H1 (cell line): ENCODE results near the gene ATG4D. TPM values are rescaled to one million over a fixed set of nuclear protein-coding genes. Genes with fewer than 3 reads are reported as not detected.

Source experiments
- CTCF ChIA-PET: fragments of 300-600 bp; sonication (Branson Sonifier 250); formaldehyde crosslinking; loops from one replicate; lab custom pipeline; 2021; ENCODE audit not compliant: partially characterized antibody; lab: Charles Lee
- POLR2A ChIA-PET: fragments of 300-600 bp; sonication (Branson Sonifier 250); formaldehyde crosslinking; loops from one replicate; lab custom pipeline; 2021; ENCODE audit warnings: inconsistent platforms; ENCODE audit not compliant: partially characterized antibody; lab: Charles Lee
- DNase-seq, 2 experiments: peaks; one replicate each; pipeline versions ENCODE4 v3.0.0 to v3.0.0-alpha.2; 2010 to 2022; ENCODE audit warnings: low spot score in 2 of 2, low read depth in 1 of 2, mixed read lengths in 1 of 2
- FAIRE-seq: peaks from 2 replicates; lab custom pipeline; 2011; peaks lifted over from hg19 to GRCh38; lab: Jason Lieb, UNC
- H2AFZ ChIP-seq: 2 replicates; pipeline ENCODE4 v1.8.1; 2012; ENCODE audit warnings: low read length, inconsistent platforms
- H2AK5ac ChIP-seq: 2 replicates; pipeline ENCODE4 v1.6.1; 2013; ENCODE audit warnings: low read depth, low read length
- H2BK120ac ChIP-seq: replicated peaks from 2 replicates; pipeline ENCODE3; 2013; ENCODE audit warnings: low read depth, low read length, inconsistent platforms
- H2BK12ac ChIP-seq: 2 replicates; pipeline ENCODE4 v1.6.1; 2013; ENCODE audit warnings: low read depth, low read length
- H2BK15ac ChIP-seq: 2 replicates; pipeline ENCODE4 v1.6.1; 2013; ENCODE audit warnings: low read length
- H2BK20ac ChIP-seq: 2 replicates; pipeline ENCODE4 v1.6.1; 2013; ENCODE audit warnings: low read length
- H2BK5ac ChIP-seq: 2 replicates; pipeline ENCODE4 v1.6.1; 2013; ENCODE audit warnings: low read depth, low read length
- H3K14ac ChIP-seq: 2 replicates; pipeline ENCODE4 v1.6.1; 2013; ENCODE audit warnings: inconsistent platforms; ENCODE audit not compliant: insufficient read length
- H3K18ac ChIP-seq: 2 replicates; pipeline ENCODE4 v1.6.1; 2013; ENCODE audit warnings: low read length; ENCODE audit errors: extremely low read depth
- H3K23ac ChIP-seq: 2 replicates; pipeline ENCODE4 v1.6.1; 2013; ENCODE audit warnings: inconsistent platforms; ENCODE audit not compliant: insufficient read length
- H3K23me2 ChIP-seq: 2 replicates; pipeline ENCODE4 v1.6.1; 2013; ENCODE audit warnings: low read depth, low read length
- H3K27ac ChIP-seq: 2 replicates; pipeline ENCODE4 v1.6.1; 2011; ENCODE audit warnings: low read depth, low read length, inconsistent platforms
- H3K27me3 ChIP-seq, 4 experiments: replicated peaks in 1 of 4; 1 replicate in 1 of 4; 2 replicates in 3 of 4; pipeline versions ENCODE4 v1.6.1 to v1.8.1; 2011 to 2013; ENCODE audit warnings: low read length in 3 of 4, mild to moderate bottlenecking in 3 of 4, inconsistent platforms in 2 of 4, mixed read lengths in 2 of 4, moderate library complexity in 1 of 4; ENCODE audit not compliant: control insufficient read depth in 3 of 4, insufficient read depth in 3 of 4; ENCODE audit errors: extremely low read depth in 1 of 4
- H3K36me3 ChIP-seq, 4 experiments: 2 replicates each; pipeline versions ENCODE4 v1.6.1 to v1.8.1; 2011 to 2013; ENCODE audit warnings: mild to moderate bottlenecking in 4 of 4, low read length in 3 of 4, moderate library complexity in 2 of 4, control low read depth in 1 of 4, inconsistent platforms in 1 of 4; ENCODE audit not compliant: insufficient read depth in 4 of 4, control insufficient read depth in 2 of 4
- H3K4ac ChIP-seq: replicated peaks from 2 replicates; pipeline ENCODE3; 2013; ENCODE audit warnings: low read length, low read depth, mixed read lengths, inconsistent platforms; ENCODE audit not compliant: insufficient read length
- H3K4me1 ChIP-seq, 4 experiments: replicated peaks in 1 of 4; 1 replicate in 1 of 4; 2 replicates in 3 of 4; pipeline versions ENCODE4 v1.6.1 to v1.8.1; 2011 to 2013; ENCODE audit warnings: low read length in 3 of 4, inconsistent platforms in 2 of 4, mixed read lengths in 1 of 4; ENCODE audit not compliant: insufficient read depth in 4 of 4, control insufficient read depth in 3 of 4
- H3K4me2 ChIP-seq, 2 experiments: 2 replicates each; pipeline versions ENCODE4 v1.6.1 to v1.8.1; 2011 to 2013; ENCODE audit warnings: low read depth in 2 of 2, low read length in 2 of 2, control low read depth in 1 of 2, inconsistent platforms in 1 of 2, mild to moderate bottlenecking in 1 of 2; ENCODE audit not compliant: insufficient read depth in 1 of 2
- H3K4me3 ChIP-seq, 4 experiments: fragments of 200-600, 300-600 bp in 1 of 4; sonication (generic), shearing (Covaris generic), sonication (Bioruptor Twin) in 1 of 4; 2 replicates each; pipeline versions ENCODE4 v1.5.1 to v1.8.1; 2011 to 2016; ENCODE audit warnings: low read length in 4 of 4, low read depth in 3 of 4, control low read depth in 2 of 4, inconsistent platforms in 2 of 4, mild to moderate bottlenecking in 2 of 4, mixed read lengths in 1 of 4, moderate library complexity in 1 of 4; ENCODE audit not compliant: insufficient read depth in 2 of 4; ENCODE audit errors: extremely low read depth in 1 of 4
- H3K56ac ChIP-seq: replicated peaks from 2 replicates; pipeline ENCODE3; 2013; ENCODE audit warnings: low read depth, mild to moderate bottlenecking, mixed read lengths, low read length, inconsistent platforms; ENCODE audit not compliant: insufficient read length
- H3K79me1 ChIP-seq: 2 replicates; pipeline ENCODE4 v1.6.1; 2013; ENCODE audit warnings: low read depth, low read length, control low read depth
- H3K79me2 ChIP-seq, 2 experiments: 2 replicates each; pipeline versions ENCODE4 v1.6.1 to v1.8.1; 2012 to 2013; ENCODE audit warnings: low read length in 2 of 2, mild to moderate bottlenecking in 2 of 2, inconsistent platforms in 1 of 2; ENCODE audit not compliant: insufficient read depth in 2 of 2, control insufficient read depth in 1 of 2
- H3K9ac ChIP-seq, 4 experiments: replicated peaks in 1 of 4; 1 replicate in 1 of 4; 2 replicates in 3 of 4; pipeline versions ENCODE4 v1.6.1 to v1.8.1; 2011 to 2013; ENCODE audit warnings: low read depth in 3 of 4, low read length in 3 of 4, control low read depth in 2 of 4, mild to moderate bottlenecking in 2 of 4, moderate library complexity in 2 of 4, inconsistent platforms in 1 of 4; ENCODE audit errors: extremely low read depth in 1 of 4
- H3K9me3 ChIP-seq, 2 experiments: 2 replicates each; pipeline versions ENCODE4 v1.6.1 to v1.8.1; 2012 to 2013; ENCODE audit warnings: mild to moderate bottlenecking in 2 of 2, moderate library complexity in 2 of 2, control low read depth in 1 of 2, inconsistent platforms in 1 of 2, low read depth in 1 of 2, low read length in 1 of 2, mixed read lengths in 1 of 2; ENCODE audit not compliant: insufficient read depth in 2 of 2
- H4K20me1 ChIP-seq, 2 experiments: replicated peaks in 1 of 2; 2 replicates each; pipeline versions ENCODE3 to v1.8.1; 2011 to 2013; ENCODE audit warnings: inconsistent platforms in 2 of 2, low read length in 2 of 2, mild to moderate bottlenecking in 1 of 2; ENCODE audit not compliant: insufficient read depth in 2 of 2, control insufficient read depth in 1 of 2
- H4K5ac ChIP-seq: 2 replicates; pipeline ENCODE4 v1.6.1; 2013; ENCODE audit warnings: low read length, low read depth, mixed read lengths, inconsistent platforms; ENCODE audit not compliant: insufficient read length
- H4K8ac ChIP-seq: 2 replicates; pipeline ENCODE4 v1.8.0; 2013; ENCODE audit warnings: mild to moderate bottlenecking, moderate library complexity, low read length, inconsistent platforms; ENCODE audit not compliant: insufficient read depth; ENCODE audit errors: extremely low read depth
- H4K91ac ChIP-seq: replicated peaks from 2 replicates; pipeline ENCODE3; 2013; ENCODE audit warnings: low read length, mixed read lengths, inconsistent platforms; ENCODE audit not compliant: insufficient read length
- CHD1 ChIP-seq: IDR thresholded peaks from 2 replicates; pipeline ENCODE4 v1.6.1; 2012; ENCODE audit warnings: low read depth, low read length, improper control_type of control experiment
- EP300 ChIP-seq, 2 experiments: IDR thresholded peaks; 1 replicate in 1 of 2; 2 replicates in 1 of 2; pipeline ENCODE4 v1.6.1; 2011 to 2012; ENCODE audit warnings: low read depth in 2 of 2, low read length in 2 of 2, mild to moderate bottlenecking in 2 of 2, borderline replicate concordance in 1 of 2, inconsistent platforms in 1 of 2, moderate library complexity in 1 of 2
- FOSL1 ChIP-seq: IDR thresholded peaks from 2 replicates; pipeline ENCODE4 v1.6.1; 2011; ENCODE audit warnings: mild to moderate bottlenecking, low read depth, low read length, moderate library complexity; ENCODE audit not compliant: insufficient read depth
- KDM1A ChIP-seq: fragments of 200-600, 300-600 bp; sonication (generic); IDR thresholded peaks from 2 replicates; pipeline ENCODE4 v1.7.1; 2016; ENCODE audit warnings: mild to moderate bottlenecking, low read length, borderline replicate concordance
- WGBS, 2 experiments: shearing (Covaris generic) in 1 of 2; methylation state at CpG; one replicate each; pipeline versions ENCODE4 v1.1.6 to v1.1.7; 2013 to 2015; ENCODE audit warnings: low lambda C conversion rate in 2 of 2, mixed read lengths in 2 of 2, inconsistent platforms in 1 of 2, low coverage in 1 of 2, missing lambda C conversion rate in 1 of 2; ENCODE audit not compliant: insufficient replicate concordance in 2 of 2, insufficient coverage in 1 of 2, insufficient read length in 1 of 2; ENCODE audit errors: extremely low coverage in 1 of 2, missing lambda C conversion rate in 1 of 2; 5-methylcytosine and 5-hydroxymethylcytosine counted together
- polyA plus RNA-seq, 7 experiments: library from polyadenylated mRNA; depleted of rRNA in 3 of 7; stranded (reverse) in 5 of 7; unstranded in 2 of 7; fragments of >200 nt in 5 of 7; fragments of 200-250 nt in 2 of 7; gene quantifications; 1 replicate in 5 of 7; 2 replicates in 1 of 7; 4 replicates in 1 of 7; pipeline versions ENCODE4 v1.2.1 to v1.2.3, GENCODE V29; 2011 to 2013; ENCODE audit warnings: missing spikeins in 2 of 7, mixed read lengths in 2 of 7
- total RNA-seq: library from RNA; stranded (reverse); fragmentation: NEBNext Ultra II Directional; extraction: Animal tissue kit (Norgen Biotek cat#: 25700); gene quantifications from 2 replicates; pipeline ENCODE4 v1.2.1, GENCODE V29; 2021

The ATG4D gene
- total and polyA plus RNA-seq, 2 of the 8 experiments (the other 6 are each of a cell fraction or from before 2014, with no cell fraction given), result 39.6 to 43.7 TPM

- Histone ChIP-seq H4K5ac (no peak within 1 kb of the TSS), H3K4ac (peak within 1 kb of the TSS; percentile 32), H2BK5ac (no peak within 1 kb of the TSS; the same call in 1 of the 2 replicates), H4K20me1 (peaks cover 2 to 6% of the 10 kb centered on the region in 2 experiments), H3K27ac (no peak within 1 kb of the TSS), H2BK20ac (no peak within 1 kb of the TSS), H4K91ac (no peak within 1 kb of the TSS), H2BK120ac (no peak within 1 kb of the TSS), H3K27me3 (peaks cover 43 to 71% (median 67%) of the 10 kb centered on the region in 4 experiments; a peak in 6 of 7 replicates), H3K23me2 (peaks cover 30% of the 10 kb centered on the region), H2BK12ac (peak within 1 kb of the TSS; percentile 90; the same call in 1 of the 2 replicates), H2AK5ac (no peak within 1 kb of the TSS), H4K8ac (no peak within 1 kb of the TSS), H3K56ac (no peak within 1 kb of the TSS), H3K4me2 (peak within 1 kb of the TSS; percentile 82 to 94), H2BK15ac (no peak within 1 kb of the TSS), H3K18ac (peak within 1 kb of the TSS; percentile 90), H3K14ac (no peak within 1 kb of the TSS), H3K79me1 (no peaks in the 10 kb centered on the region; the same call in 1 of the 2 replicates), H3K4me1 (peaks cover 0 to 29% (median 10%) of the 10 kb centered on the region in 4 experiments; a peak in 5 of 7 replicates), H3K9ac (no peak within 1 kb of the TSS), H3K79me2 (no peaks in the 10 kb centered on the region), H3K23ac (no peak within 1 kb of the TSS), H3K4me3 (peak within 1 kb of the TSS; percentile 67 to 79 (median 78)), H3K36me3 (no peaks in the 10 kb centered on the region), H2AFZ (peak within 1 kb of the TSS; percentile 89), H3K9me3 (no peaks in the 10 kb centered on the region)
- CTCF ChIA-PET, result interaction anchor here (0.9 to 5.6 kb wide), 7 partner anchors 10 to 63 kb away, joined by 3 to 46 read pairs (median 4); no protein-coding TSS in a partner anchor
- FAIRE-seq (no peak), DNase-seq (no peak)
- 4% methylated on average over 21 of the region's 39 CpGs; no CpG with 5 or more reads in 1 of the 2 experiments for WGBS, 2 experiments
- POLR2A ChIA-PET, result interaction anchor here (1.0 to 1.9 kb wide), 8 partner anchors 10 to 200 kb away, joined by 3 to 6 read pairs (median 4); partner anchors contain the start of genes DNM2 and KEAP1
- TF ChIP-seq KDM1A (0 out of 2 replicates have a peak, but pooled peaks have one; percentile 17), EP300 (IDR thresholded peaks at IDR 0.05; ENCODE audit: borderline replicate concordance in 1 of 2, low read depth in 2 of 2, low read length in 2 of 2) (no peak), FOSL1 (no peak), CHD1 (no peak)
These were observed 26.3 kb upstream of the ATG4D start, which contains the start of gene S1PR5 for GRCh38 chr19:10517361-10517759. S1PR5 (minus strand) TSS chr19:10517447; CDS start chr19:10515011, 2,436 bp downstream.
